ENCODE data around the gene CD1C. TPM values are rescaled to one million over a fixed set of nuclear protein-coding genes. Genes with fewer than 3 reads are reported as not detected.

The CD1C gene
- polyA plus RNA-seq, 1 donor (not counting 4 experiments of a cell fraction or from before 2014, with no cell fraction given): not detected

DNA sequence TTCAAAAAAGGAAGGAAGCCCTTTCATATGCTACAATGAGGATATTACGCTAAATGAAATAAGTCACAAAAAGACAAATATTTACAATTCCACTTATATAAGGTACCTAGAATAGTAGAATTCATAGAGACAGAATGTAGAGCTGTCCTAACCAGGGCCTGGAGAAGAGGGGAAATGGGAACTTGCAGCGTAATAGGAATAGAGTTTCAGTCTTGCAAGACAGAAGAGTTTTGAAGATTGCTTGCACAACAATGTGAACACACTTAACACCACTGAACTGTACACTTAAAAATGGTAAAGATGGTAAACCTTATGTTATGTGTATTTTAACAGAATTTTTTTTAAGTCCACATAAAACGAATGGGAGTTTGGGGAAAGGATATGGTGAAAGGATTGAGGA, 38.7 kb downstream of the CD1C start:
- dilution Hi-C loops (cut with MboI; ENCODE audit: extremely low pct_ligation_motif_present, low sequenced_read_pairs): no loop called here
- H3K4me2 ChIP-seq (ENCODE audit: control insufficient read depth, extremely low read depth, insufficient read depth, low read depth, low read length): no peak overlapping the region
- no peaks in the 10 kb centered on the region for H3K9me1 ChIP-seq (ENCODE audit: control insufficient read depth, extremely low read depth, insufficient read depth, low read length)
- no peaks in the 10 kb centered on the region for H3K9me3 ChIP-seq (ENCODE audit: control insufficient read depth, low read depth, low read length)
- no peak overlapping the region for H3K27ac ChIP-seq (ENCODE audit: control insufficient read depth, insufficient read depth, low read length)
- H3K27me3 ChIP-seq (ENCODE audit: control insufficient read depth, extremely low read depth, insufficient read depth, low read length): no peaks in the 10 kb centered on the region
- H3K36me3 ChIP-seq (ENCODE audit: control insufficient read depth in 2 of 2, extremely low read depth in 1 of 2, insufficient read depth in 2 of 2, low read length in 2 of 2): no peaks in the 10 kb centered on the region
- H3K79me2 ChIP-seq (ENCODE audit: control insufficient read depth, insufficient read depth, low read length): no peaks in the 10 kb centered on the region
- TF ChIP-seq CTCF (optimal IDR thresholded peaks at IDR 0.05 in 1 of 3, IDR thresholded peaks at IDR 0.05 in 1 of 3, conservative IDR thresholded peaks at IDR 0.05 in 1 of 3; ENCODE audit: extremely low read depth in 1 of 3, insufficient read depth in 2 of 3, low read length in 3 of 3) (no peak), EZH2 (IDR thresholded peaks at IDR 0.05; ENCODE audit: low read length) (no peak)
- no peaks in the 10 kb centered on the region for H4K20me1 ChIP-seq (ENCODE audit: control insufficient read depth, extremely low read depth, insufficient read depth, low read length)
- no peaks in the 10 kb centered on the region for H3K4me1 ChIP-seq (ENCODE audit: control insufficient read depth, extremely low read depth, insufficient read depth, low read length)
- no peak for DNase-seq (ENCODE audit: low read depth, low spot score)
- FAIRE-seq: no peak
- no peak overlapping the region for H2AFZ ChIP-seq (ENCODE audit: control insufficient read depth, low read length)
- no peak overlapping the region for H3K9ac ChIP-seq (ENCODE audit: control insufficient read depth, extremely low read depth, insufficient read depth, low read length)
- no peak overlapping the region for H3K4me3 ChIP-seq (ENCODE audit: control insufficient read depth in 2 of 3, extremely low read depth in 1 of 3, insufficient read depth in 2 of 3, low read depth in 1 of 3, low read length in 3 of 3)

DNA sequence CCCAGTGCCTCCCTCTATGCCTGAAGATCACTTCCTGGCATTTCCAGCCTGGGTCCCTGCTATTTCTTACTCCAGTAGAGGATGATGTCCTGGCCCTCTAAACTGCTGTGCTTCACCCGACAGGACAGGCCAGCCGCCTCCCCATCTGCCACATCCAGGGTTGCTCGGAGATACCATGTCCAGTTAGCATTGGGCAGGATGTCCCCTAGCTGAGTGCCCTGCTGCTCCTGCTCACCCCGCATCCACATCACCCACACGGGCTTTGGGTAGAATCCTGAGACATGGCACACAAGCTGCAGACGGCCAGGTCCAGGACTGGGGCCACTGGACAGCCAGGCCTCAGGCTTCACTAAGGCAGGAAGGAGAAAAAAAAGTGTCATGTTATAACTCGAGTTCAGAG, 39.6 kb downstream of the CD1C start:
- Histone ChIP-seq H3K9me3 (ENCODE audit: control insufficient read depth, low read depth, low read length) (no peaks in the 10 kb centered on the region), H3K27ac (ENCODE audit: control insufficient read depth, insufficient read depth, low read length) (no peak overlapping the region), H4K20me1 (ENCODE audit: control insufficient read depth, extremely low read depth, insufficient read depth, low read length) (no peaks in the 10 kb centered on the region), H3K79me2 (ENCODE audit: control insufficient read depth, insufficient read depth, low read length) (no peaks in the 10 kb centered on the region), H3K27me3 (ENCODE audit: control insufficient read depth, extremely low read depth, insufficient read depth, low read length) (no peaks in the 10 kb centered on the region), H3K4me2 (ENCODE audit: control insufficient read depth, extremely low read depth, insufficient read depth, low read depth, low read length) (no peak overlapping the region), H2AFZ (ENCODE audit: control insufficient read depth, low read length) (no peak overlapping the region), H3K4me1 (ENCODE audit: control insufficient read depth, extremely low read depth, insufficient read depth, low read length) (no peaks in the 10 kb centered on the region), H3K9me1 (ENCODE audit: control insufficient read depth, extremely low read depth, insufficient read depth, low read length) (no peaks in the 10 kb centered on the region), H3K9ac (ENCODE audit: control insufficient read depth, extremely low read depth, insufficient read depth, low read length) (no peak overlapping the region), H3K36me3 (ENCODE audit: control insufficient read depth in 2 of 2, extremely low read depth in 1 of 2, insufficient read depth in 2 of 2, low read length in 2 of 2) (no peaks in the 10 kb centered on the region), H3K4me3 (ENCODE audit: control insufficient read depth in 2 of 3, extremely low read depth in 1 of 3, insufficient read depth in 2 of 3, low read depth in 1 of 3, low read length in 3 of 3) (no peak overlapping the region)
- no peak for DNase-seq (ENCODE audit: low read depth, low spot score)
- dilution Hi-C loops (cut with MboI; ENCODE audit: extremely low pct_ligation_motif_present, low sequenced_read_pairs): no loop called here
- FAIRE-seq: no peak
- TF ChIP-seq EZH2 (IDR thresholded peaks at IDR 0.05; ENCODE audit: low read length): no peak
- TF ChIP-seq CTCF (optimal IDR thresholded peaks at IDR 0.05 in 1 of 3, IDR thresholded peaks at IDR 0.05 in 1 of 3, conservative IDR thresholded peaks at IDR 0.05 in 1 of 3; ENCODE audit: extremely low read depth in 1 of 3, insufficient read depth in 2 of 3, low read length in 3 of 3): no peak

Data from keratinocyte (primary cell).